LNCAP (cell line): ENCODE measurements around the gene APOBEC3C.

Experiments used
- CTCF ChIP-seq: fragments of 450-650 bp; IDR thresholded peaks from 2 replicates; pipeline ENCODE4 v1.5.1; 2017; ENCODE audit warnings: mild to moderate bottlenecking

The APOBEC3C gene

GRCh38 chr22:38996105-38996504 lies 18.0 kb upstream of the APOBEC3C start:
- no peak for TF ChIP-seq CTCF

GRCh38 chr22:38997518-38997917 lies 16.5 kb upstream of the APOBEC3C start:
- no peak for TF ChIP-seq CTCF

DNA sequence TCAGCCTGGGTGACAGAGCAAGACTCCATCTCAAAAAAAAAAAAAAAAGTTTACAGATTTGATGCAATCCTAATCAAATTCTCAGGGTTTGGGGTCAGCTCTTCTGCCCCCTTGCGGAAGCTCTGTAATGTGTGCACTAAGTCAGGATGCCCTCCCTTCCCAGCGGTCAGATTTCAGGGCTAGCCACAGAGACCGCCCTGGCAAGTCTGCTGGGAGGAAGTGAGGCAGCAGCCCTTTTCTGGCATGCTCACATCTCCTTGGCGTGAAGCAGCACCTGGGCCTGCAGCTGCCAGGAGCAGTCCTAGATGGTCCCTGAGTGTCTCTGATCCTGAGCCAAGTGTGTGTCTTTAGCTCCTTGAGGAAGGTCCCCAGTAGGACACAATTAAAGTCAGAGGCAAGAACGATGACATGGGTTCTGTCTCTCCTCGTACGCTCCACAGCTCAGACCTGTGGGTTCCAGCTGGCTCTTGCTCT lies 10.9 kb upstream of the APOBEC3C start:
- peak; percentile 69 for TF ChIP-seq CTCF

DNA sequence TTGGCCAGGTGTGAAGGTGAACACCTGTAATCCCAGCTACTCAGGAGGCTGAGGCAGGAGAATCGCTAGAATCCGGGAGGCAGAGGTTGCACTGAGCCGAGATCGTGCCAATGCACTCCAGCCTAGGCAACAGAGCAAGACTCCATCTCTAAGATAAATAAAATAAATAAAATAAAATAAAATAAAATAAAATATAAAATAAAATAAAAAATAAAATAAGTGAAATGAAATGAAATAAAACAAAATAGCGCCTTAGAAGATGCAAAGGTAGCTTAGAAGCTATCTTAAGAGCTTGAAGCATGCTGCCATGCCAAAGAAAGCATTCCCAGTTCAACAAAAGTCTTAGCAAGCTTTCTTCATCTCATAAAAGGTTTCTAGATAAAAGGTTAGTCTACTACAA lies 6.9 kb upstream of the APOBEC3C start:
- TF ChIP-seq CTCF: no peak

DNA sequence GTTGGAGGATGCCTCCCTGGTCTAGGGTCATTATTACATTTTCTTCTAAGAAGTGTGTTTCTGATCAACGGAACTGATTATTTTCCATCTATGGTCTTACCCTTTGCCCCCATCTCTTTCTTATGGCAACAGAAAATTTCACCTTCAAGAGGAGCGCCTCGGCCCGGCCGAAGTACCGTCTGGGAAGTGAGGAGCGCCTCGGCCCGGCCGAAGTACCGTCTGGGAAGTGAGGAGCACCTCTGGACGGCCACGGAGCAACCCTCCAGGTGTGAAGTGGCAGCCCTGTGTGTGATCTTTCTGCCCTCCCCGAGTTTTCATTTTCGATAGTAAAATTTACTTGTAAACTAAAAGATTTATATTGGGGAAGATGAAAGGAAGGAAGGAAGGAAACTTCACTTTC lies 3.1 kb upstream of the APOBEC3C start:
- no peak for TF ChIP-seq CTCF

GRCh38 chr22:39012533-39013511 lies 1.2 kb upstream of the APOBEC3C start:
- no peak for TF ChIP-seq CTCF

GRCh38 chr22:39016592-39016991 lies 2.5 kb downstream of the APOBEC3C start:
- no peak for TF ChIP-seq CTCF
